NCI-H510A treated with DMSO at 0.1 percent for 48 hours (cell line): Measurements from ENCODE around the gene BEGAIN.

Experiments
- DNase-seq: peaks from one replicate; lab custom pipeline; 2025; lab: John Stamatoyannopoulos, UW

The BEGAIN gene

GRCh38 chr14:100601064-100601463, 13.8 kb upstream of the BEGAIN start:
- no peak for DNase-seq

- no peak for DNase-seq
These were observed 12.8 kb upstream of the BEGAIN start for GRCh38 chr14:100599981-100600380.

- DNase-seq, result no peak
These were observed 7.4 kb upstream of the BEGAIN start for GRCh38 chr14:100594625-100594951.

GRCh38 chr14:100593751-100594624, 6.8 kb upstream of the BEGAIN start:
- no peak for DNase-seq

GRCh38 chr14:100592972-100593371, 5.8 kb upstream of the BEGAIN start:
- no peak for DNase-seq

- DNase-seq, result no peak
These were observed 5.3 kb upstream of the BEGAIN start for GRCh38 chr14:100592461-100592891.

GRCh38 chr14:100591453-100592371, 4.5 kb upstream of the BEGAIN start:
- DNase-seq, result no peak

- no peak for DNase-seq
These were observed 3.7 kb upstream of the BEGAIN start for GRCh38 chr14:100590726-100591452.

- peak; percentile 21 for DNase-seq
These were observed 2.7 kb upstream of the BEGAIN start for GRCh38 chr14:100589760-100590469.

GRCh38 chr14:100589071-100589759, 2.0 kb upstream of the BEGAIN start:
- DNase-seq, result no peak

GRCh38 chr14:100588671-100589070, 1.5 kb upstream of the BEGAIN start:
- DNase-seq, result no peak

- DNase-seq, result no peak
These were observed 670 bp upstream of the BEGAIN start for GRCh38 chr14:100587763-100588411.

- DNase-seq, result peak; percentile 66
These were observed 673 bp downstream of the BEGAIN start for GRCh38 chr14:100586403-100587085.

GRCh38 chr14:100586153-100586402, 1.1 kb downstream of the BEGAIN start:
- DNase-seq, result no peak

- no peak for DNase-seq
These were observed 1.6 kb downstream of the BEGAIN start for GRCh38 chr14:100585448-100586152.

- DNase-seq, result no peak
These were observed 2.9 kb downstream of the BEGAIN start for GRCh38 chr14:100584056-100585031.

- no peak for DNase-seq
These were observed 4.0 kb downstream of the BEGAIN start for GRCh38 chr14:100583245-100583644.

- no peak for DNase-seq
These were observed 4.6 kb downstream of the BEGAIN start for GRCh38 chr14:100582496-100583165.
